HG02571 (cell line): ENCODE data around the gene NRP1.

Experiments used
- ATAC-seq: cut with Tn5 transposase; IDR thresholded peaks from one replicate; pipeline ENCODE4 v1.9.1; 2021; ENCODE audit warnings: mild to moderate bottlenecking, moderate library complexity; ENCODE audit not compliant: unreplicated experiment

Gene NRP1

GRCh38 chr10:33350041-33350440, 15.6 kb upstream of the NRP1 start:
- no peak for ATAC-seq

DNA sequence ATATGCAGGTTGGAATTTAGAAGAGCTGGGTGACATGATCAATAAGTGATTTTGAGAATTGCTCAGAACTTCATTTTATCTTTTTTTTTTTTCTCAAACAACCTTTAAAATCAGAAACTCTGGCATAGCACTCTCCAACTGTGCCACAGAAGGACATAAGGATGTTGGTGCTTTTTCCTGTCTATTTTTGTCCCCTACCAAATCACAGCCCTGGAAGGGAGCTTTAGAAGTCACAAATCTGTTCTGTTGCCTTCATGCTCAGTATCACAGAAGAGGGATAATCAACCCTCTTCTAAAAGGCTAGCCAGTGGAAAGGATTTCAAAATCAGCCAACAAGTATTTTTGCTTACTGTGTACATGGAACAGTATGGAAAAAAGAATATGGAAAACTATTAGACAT, 14.8 kb upstream of the NRP1 start:
- ATAC-seq: no peak

GRCh38 chr10:33347211-33347610, 12.7 kb upstream of the NRP1 start:
- ATAC-seq: no peak

GRCh38 chr10:33345236-33345635, 10.8 kb upstream of the NRP1 start:
- ATAC-seq: no peak

DNA sequence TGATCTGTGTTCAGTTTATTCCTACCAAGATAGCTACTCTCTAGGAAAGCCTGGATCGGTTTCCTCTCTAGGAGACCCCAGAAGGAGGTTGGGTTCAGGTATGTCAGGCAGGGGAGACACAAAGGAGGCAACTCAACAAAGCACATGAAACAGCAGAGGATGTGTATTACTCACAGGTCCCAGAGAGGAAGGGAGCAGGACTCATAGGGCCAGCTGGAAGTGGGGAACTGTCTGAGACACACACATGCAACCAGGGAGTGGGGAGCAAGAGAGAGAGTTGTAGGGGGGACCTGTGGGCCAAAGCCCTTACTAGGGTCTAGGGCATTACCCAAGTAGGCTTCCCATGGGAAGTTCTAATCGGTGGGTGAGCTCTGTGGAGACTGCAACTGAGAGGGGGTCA, 10.2 kb upstream of the NRP1 start:
- no peak for ATAC-seq

DNA sequence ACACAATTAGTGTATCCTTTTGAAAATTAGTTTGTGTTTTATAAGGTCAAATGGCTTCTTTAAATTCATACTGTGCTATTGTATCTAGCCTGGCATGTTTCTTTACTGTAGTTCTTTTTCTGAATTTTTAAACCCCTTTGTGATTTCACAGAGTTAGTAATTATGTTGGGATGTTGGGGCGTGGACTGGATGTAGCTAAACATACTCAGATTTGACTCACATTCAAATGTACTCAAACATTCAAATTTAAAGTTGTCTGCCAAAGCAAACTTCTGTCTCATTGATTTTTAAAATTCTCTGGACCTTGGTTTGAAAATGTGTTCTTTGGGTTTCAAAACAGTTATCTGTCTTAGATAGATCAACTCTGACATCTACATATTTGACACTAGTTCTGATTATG, 7.2 kb upstream of the NRP1 start:
- no peak for ATAC-seq

- no peak for ATAC-seq
Measured at GRCh38 chr10:33337326-33337957, 3.0 kb upstream of the NRP1 start.

- ATAC-seq: no peak
Measured at GRCh38 chr10:33336582-33337325, 2.3 kb upstream of the NRP1 start.

- no peak for ATAC-seq
Measured at GRCh38 chr10:33335801-33336581, 1.5 kb upstream of the NRP1 start.

DNA sequence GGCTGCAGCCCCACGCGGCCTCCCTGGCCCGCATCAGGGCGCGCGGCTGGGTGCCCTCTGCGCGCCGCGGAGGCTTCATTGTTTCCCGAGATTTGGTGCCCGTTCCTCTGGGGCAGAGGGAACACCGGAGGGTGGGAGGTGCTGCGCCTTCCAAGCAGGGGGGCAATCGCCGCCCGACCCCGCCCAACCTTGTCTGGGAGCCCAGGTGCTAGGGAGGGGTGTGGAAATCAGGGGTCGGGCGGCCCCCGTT, 1.0 kb upstream of the NRP1 start:
- ATAC-seq: no peak

DNA sequence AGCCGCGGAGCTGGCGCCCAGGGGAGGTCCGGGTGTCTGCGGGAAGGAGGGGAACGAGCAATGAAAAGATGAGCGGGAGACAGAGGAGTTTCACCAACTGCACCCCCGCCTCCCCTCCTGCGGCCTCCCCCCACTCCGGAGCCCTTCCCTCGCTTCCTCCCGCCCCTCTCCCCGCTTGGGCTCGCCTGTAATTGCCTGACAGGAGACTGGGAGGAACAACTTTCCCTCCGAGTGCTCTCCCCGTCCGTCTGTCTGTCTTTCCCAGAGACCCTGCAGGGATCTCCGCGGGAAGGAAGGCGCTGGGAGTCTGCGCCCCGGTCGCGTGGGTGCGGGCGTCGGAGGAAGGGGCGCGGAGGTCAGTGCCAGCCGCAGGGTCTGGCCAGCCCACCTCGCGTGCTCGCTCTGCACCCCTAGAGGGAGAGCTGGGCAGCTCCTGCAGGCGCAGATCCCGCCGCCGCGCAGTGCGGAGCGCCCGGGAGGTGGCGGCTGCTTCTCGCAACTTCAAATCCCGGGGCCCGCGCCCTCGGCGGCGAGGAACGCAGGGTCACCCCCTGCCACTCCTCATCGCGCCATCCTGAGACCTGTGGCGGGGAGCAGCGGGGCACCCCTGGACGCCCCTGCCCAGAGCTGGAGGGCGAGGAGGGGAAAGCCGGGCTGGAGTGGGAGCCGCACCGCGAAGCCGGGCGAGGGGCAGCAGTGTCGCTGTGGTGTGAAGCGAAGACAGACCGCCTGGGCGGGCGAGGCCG, 511 bp upstream of the NRP1 start:
- no peak for ATAC-seq

DNA sequence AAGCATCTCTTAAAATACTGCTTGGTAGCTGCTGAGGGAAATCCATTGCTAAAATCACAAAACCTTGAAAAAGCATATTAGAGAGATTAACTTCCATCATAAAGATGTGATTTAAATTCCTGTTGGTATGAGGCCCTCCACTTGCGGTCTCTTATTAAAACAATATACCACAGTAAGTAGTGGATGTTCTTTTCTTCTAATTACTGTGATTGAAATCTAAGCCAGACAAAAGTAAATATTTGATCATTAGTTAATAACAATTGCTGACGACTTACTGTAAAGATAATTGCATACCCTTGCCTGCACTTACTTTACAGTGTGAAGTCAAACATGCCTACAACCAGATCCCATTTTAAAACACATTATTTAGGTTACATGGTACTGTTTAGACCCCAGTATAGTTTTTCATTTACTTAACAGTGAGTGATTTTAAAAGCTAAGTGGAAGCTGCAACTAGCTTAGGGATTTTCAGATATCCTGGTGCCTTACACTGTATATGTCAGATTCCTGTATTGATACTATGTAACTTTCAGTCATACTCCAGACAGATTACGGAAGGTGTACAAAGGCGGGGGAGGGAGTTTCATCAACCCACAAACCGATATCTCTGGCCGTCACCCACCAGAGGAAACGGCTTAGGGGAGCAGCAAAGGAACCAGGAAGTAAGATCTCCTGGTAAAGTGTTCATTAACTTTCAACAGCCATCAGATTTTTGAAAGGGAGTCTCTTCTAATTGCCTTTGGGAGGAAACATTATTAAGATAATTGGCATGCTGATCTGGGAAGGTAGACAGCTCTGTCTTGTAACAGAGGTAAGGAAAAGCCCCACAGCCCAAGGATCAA, 986 bp downstream of the NRP1 start:
- no peak for ATAC-seq

- no peak for ATAC-seq
Measured at GRCh38 chr10:33332183-33333065, 2.0 kb downstream of the NRP1 start.

DNA sequence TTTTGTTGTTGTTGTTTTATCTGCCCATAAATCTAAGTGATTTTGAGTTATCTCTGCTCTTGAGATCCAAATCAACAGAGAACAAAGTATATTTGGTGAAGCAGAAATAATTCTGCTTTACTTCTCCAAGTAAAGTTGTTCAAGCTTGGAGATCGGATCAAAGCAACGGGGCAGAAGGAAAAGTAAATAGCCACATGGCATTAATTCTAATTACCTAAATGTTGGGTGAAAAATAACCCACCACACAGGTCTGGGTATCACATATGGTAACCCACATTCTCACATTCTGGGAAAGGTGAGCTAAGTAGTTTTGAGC, 3.1 kb downstream of the NRP1 start:
- no peak for ATAC-seq

GRCh38 chr10:33330543-33331378, 3.7 kb downstream of the NRP1 start:
- peak; percentile 54 for ATAC-seq

- ATAC-seq: no peak
Measured at GRCh38 chr10:33329178-33329577, 5.3 kb downstream of the NRP1 start.

GRCh38 chr10:33328253-33328652, 6.2 kb downstream of the NRP1 start:
- ATAC-seq: no peak

DNA sequence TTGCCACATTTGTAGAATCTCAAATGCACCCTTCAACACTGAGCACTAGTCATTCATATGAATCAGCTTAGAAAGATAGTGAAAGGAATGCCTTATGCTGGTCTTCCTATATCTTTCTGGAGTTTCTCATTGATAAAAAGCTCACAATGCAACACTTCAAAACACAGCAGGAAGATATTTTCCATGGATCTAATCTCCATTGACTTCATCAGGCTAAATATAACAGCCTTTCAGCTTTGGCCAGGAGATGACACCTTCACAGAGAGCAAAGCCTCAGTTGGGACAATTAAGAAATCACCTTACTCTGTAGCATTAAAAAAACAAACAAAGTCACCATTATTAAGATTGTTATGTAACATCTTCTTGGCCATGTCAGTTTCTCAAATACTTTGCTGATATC, 6.7 kb downstream of the NRP1 start:
- ATAC-seq: no peak

DNA sequence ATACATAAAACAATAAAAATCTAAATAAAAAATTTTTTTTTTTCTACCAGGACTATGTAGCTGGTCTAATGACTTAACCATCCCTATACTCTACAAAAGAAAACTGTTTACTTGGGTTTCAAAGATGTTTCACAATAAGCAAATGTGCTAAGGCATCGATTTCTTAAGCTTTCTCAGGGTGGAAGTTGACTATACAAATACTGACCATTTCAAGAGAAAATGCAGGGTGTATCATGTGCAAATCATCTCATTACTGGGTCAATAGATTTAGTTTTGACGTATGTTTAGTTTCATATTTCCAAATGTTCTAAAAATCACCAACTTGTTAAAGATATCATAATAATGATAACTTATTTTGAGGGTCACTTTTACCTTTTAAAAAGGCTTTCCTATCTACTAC, 7.5 kb downstream of the NRP1 start:
- ATAC-seq: no peak
